B cell (primary cell): ENCODE data around the gene PAK1IP1.

Source experiments
- EZH2 ChIP-seq: IDR thresholded peaks from 2 replicates; pipeline ENCODE4 v1.6.1; 2012; ENCODE audit warnings: borderline replicate concordance, low read depth, mild to moderate bottlenecking, moderate library complexity, low read length; ENCODE audit not compliant: insufficient read depth, poor library complexity, severe bottlenecking
- TF ChIP-seq, protein P1 (sequence below): fragments of 200-600 bp; IDR thresholded peaks from one replicate; pipeline ENCODE4 v1.8.0; 2022; ENCODE audit warnings: antibody characterized with exemption, mild to moderate bottlenecking

DNA sequence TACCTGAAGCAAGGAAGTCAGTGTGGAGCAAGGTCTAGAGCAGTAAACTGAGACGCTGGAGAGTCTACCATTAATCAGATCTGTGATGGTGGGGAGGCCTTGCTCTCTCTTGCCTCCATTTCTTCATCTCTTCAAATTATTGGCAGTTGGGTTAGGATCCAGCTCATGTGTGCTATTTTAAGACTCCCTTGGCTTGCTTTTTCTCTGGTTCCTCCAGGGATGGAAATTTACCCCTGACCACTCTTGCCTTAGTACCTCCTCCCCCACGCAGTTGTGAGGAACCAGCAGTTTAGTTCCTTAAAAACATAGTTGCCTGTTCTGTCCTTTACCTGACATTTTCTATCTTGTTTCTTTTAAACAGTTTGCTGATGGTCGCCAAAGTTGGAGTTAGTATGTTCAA lies 35.5 kb downstream of the PAK1IP1 start:
- TF ChIP-seq, protein P1, sequence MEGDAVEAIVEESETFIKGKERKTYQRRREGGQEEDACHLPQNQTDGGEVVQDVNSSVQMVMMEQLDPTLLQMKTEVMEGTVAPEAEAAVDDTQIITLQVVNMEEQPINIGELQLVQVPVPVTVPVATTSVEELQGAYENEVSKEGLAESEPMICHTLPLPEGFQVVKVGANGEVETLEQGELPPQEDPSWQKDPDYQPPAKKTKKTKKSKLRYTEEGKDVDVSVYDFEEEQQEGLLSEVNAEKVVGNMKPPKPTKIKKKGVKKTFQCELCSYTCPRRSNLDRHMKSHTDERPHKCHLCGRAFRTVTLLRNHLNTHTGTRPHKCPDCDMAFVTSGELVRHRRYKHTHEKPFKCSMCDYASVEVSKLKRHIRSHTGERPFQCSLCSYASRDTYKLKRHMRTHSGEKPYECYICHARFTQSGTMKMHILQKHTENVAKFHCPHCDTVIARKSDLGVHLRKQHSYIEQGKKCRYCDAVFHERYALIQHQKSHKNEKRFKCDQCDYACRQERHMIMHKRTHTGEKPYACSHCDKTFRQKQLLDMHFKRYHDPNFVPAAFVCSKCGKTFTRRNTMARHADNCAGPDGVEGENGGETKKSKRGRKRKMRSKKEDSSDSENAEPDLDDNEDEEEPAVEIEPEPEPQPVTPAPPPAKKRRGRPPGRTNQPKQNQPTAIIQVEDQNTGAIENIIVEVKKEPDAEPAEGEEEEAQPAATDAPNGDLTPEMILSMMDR, result no peak
- TF ChIP-seq EZH2, result no peak
